ENCODE results near the gene DLG1.
"Not testable (repeated sequence)": the region's sequence is repeated elsewhere in the genome, so short reads cannot be mapped to it uniquely, and the experiment has no call there.

The DLG1 gene

DNA sequence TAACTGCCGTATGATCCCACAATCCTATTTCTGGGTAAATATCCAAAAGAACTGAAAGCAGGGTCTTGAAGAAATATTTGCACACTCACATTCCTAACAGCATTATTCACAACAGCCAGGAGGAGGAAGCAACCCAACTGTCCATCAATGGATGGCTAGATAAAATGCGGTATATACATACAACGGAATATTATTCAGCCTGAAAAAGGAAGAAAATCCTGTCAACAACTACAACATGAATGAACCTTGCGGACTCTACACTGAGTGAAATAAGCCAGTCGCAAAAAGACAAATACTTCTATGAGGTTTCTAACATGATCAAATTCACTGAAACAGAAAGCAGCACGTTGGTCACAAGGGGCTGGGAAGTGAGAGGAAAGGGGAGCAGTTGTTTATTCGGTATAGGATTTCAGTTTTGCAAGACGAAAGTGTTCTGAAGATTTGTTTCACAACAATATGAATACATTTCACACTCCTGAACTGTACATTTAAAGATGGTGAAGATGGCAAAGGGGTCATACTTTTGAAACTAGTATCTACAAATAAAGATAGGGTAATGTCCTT lies 6.2 kb downstream of the DLG1 start:
- FAIRE-seq = no peak
- no peak for DNase-seq (ENCODE audit: insufficient read length, low spot score)

DNA sequence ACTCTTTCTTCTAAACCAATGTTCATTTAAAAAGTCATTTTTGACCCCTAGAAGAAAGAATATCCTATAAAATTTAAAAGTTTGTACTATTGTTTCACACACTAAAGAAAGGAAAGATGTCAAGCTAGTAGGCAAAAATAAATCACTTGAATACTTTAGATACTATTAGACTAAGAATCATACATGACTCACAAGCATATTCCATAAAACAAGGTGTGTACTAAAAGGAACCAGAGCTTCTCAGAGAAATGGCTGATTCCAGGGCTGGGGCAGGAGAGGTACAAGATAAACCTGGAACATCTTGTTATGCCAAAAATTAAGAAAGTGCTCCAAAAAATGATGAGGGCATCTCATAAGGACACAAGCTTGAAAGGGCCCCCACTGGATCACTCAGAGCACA lies 8.7 kb downstream of the DLG1 start:
- no peak for FAIRE-seq
- no peak for DNase-seq (ENCODE audit: insufficient read length, low spot score)

DNA sequence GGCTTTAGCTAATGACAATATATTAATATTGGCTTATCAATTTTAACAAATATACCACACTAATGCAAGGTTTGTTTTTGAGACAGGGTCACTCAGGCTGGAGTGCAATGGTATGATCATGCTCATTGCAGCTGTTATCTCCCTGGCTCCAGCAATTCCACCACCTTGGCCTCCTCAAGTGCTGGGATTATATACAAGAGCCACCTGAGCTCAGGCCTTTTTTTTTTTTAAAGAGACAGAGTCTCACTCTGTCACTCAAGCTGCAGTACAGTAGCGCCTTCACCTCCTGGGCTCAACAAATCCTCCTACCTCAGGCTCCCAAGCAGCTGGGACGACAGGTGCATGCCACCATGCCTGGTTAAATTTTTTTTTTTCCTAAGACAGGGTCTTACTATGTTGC lies 11.7 kb downstream of the DLG1 start:
- FAIRE-seq = no peak
- DNase-seq (ENCODE audit: insufficient read length, low spot score) = no peak

DNA sequence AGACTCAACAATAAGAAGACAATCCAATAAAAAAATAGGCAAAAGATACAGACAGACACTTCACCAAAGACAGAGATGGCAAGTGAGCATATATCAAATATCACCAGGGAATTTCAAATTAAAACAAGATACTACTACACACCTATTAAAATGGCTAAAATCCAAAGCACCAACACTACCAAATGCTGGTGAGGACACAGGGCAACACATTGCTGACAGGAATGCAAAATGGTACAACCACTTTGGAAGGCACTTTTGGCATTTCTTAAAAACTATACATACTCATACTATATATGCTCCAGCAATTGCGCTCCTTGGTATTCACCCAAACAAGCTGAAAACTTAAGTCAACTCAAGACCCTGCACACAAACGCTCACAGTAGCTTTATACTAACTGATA lies 12.9 kb downstream of the DLG1 start:
- DNase-seq (ENCODE audit: insufficient read length, low spot score) = no peak
- FAIRE-seq = no peak

DNA sequence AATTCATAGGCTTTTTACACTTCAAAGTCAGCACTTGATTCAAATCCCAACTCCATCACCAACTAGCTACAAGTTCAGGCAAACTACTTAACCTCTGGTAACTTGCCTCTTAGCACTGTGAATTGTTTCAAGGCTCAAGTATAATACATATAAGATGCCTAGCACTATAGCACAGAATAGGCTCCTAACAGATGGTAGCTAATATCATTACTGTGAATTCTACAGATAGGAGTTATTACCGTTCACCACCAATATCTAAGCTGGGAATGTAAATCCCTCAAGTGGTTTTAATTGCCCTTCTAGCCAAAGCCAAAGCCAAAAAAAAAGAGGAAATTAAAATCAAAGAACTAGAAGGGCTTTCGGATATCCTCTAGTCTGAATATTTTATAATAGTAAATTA lies 15.4 kb downstream of the DLG1 start:
- no peak for DNase-seq (ENCODE audit: insufficient read length, low spot score)
- FAIRE-seq = no peak

DNA sequence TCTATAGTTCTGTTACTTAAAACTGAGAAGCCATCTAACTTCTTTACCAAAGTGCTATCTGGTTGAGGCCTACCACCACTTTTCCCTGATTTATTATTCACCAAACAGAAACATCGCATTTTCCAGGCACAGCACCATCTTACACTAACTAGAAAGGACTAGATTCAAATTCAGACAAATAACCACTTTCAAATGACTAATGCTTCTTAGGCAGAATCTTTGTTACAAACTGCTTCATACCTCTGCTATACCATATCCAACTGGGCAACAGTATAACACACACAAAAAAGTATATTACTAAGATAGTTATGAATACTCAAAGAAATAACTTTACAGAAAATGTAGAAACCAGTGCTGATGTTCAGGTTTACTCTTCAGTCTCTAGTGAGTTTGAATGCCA lies 16.6 kb downstream of the DLG1 start:
- DNase-seq (ENCODE audit: insufficient read length, low spot score) (no peak), FAIRE-seq (no peak)

DNA sequence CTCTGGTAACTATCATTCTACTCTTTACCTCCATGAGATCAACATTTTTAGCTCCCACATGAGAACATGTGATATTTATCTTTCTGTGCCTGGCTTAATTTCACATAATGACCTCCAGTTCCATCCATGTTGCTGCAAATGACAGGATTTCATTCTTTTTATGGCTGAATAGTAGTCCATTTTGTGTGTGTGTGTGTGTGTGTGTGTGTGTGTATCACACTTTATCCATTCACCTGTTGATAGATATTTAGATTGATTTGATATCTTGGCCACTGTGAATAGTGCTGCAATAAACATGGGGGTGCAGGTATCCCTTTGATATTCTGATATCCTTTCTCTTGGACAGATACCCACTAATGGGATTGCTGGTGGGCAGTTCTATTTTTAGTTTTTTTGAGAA lies 18.3 kb downstream of the DLG1 start:
- DNase-seq (ENCODE audit: insufficient read length, low spot score) = no peak
- no peak for FAIRE-seq

DNA sequence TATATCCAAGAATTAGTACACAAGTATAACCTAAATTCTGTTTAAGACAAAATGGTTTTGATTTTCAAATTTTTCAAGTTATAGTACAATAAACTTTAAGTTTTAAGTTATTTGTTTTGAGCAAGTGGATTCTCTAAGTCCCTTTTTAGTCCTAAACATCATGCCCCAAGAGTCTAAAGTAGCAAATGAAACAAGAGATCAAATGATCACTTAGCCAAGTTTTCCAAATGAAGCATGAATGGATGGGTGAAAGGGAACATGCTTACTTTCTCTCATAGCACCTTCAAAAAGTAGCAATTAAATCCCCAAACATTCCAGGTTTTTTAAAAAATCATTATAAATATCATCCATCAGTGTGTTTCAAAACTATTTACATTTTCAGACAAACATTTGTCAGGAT lies 19.5 kb downstream of the DLG1 start:
- no peak for DNase-seq (ENCODE audit: insufficient read length, low spot score)
- peak; percentile 4 for FAIRE-seq

DNA sequence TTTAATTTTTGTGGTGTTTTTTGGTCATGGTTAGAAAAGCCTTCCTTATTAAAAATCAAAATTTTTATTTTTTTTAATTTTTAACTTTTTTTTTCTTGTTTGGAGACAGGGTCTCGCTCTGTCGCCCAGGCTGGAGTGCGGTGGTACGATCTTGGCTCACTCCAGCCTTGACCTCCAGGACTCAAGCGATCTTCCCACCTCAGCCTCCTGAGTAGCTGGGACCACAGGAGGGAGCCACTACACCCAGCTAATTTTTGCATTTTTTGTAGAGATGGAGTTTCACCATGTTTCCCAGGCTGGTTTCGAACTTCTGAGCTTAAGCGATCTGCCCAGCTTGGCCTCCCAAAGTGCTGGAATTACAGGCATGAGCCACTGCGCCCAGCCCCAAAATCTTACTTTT lies 21.6 kb downstream of the DLG1 start:
- FAIRE-seq; DNase-seq (ENCODE audit: insufficient read length, low spot score): not testable (repeated sequence)

DNA sequence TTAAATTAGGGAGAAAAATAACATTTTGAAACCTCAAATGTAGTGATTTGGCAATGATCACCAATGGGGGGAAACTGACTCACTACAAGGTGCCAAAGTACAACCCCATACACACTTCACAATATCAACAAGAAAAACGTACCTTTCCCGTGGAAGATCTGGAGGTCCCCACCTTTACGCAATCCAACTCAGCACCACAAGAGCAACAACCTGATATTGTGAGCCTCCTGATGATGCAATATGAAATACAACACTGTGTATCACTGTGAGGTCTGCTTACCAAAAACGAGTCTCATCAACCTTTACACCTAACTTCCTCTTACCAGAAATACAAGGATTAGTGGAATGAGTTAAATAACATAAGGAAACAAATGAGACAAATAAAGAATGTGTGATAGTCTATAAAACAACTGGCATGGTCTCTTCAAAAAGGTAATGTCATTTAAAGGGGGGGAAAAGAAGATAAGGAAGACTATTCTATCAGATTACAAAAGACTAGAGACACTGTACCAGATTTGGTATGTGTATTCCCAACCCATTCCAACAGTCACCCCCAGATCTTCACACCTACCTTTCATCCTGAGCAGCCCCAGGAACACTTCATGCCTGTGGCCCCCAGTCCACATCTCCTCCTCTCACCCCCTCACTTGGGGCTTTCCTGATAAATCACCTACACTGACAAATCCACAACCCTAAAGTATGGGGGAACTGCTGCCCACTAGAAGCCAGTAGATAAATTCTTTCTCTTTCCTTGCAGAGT lies 27.7 kb downstream of the DLG1 start:
- no peak for FAIRE-seq
- DNase-seq (ENCODE audit: insufficient read length, low spot score) = no peak

DNA sequence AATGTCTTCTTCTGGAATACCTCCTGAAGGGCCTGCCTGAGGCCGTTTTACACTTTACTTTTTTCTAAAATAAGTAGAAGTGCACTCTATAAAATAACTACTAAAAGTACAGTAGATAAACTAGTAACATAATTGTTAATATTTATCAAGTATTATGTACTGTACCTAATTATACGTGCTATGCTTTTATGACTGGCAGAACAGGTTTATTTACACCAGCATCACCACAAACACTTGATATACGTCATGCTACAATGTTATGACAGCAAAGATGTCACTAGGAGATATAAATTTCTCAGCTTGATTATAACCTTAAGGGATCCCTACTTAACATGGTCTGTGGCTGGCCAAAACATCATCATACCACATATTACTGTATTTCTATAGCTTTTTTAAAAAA lies 29.4 kb downstream of the DLG1 start:
- FAIRE-seq = no peak
- no peak for DNase-seq (ENCODE audit: insufficient read length, low spot score)

DNA sequence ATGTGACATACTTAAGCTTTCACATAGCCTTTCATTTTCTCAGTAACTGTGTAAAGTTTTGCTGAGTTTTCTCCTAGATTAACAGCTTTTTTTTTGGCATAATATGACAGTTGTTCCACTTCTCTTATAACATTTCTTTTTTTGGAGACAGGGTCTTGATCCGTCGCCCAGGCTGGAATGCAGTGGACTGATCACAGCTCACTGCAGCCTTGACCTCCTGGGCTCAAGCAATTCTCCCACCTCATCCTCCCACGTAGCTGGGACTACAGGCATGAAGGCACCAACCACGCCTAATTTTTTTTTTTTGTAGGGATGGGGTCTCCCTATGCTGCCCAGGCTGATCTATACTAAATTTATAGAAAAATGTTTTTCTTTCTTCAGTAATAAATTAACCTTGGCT lies 30.1 kb downstream of the DLG1 start:
- FAIRE-seq (no peak), DNase-seq (ENCODE audit: insufficient read length, low spot score) (no peak)

DNA sequence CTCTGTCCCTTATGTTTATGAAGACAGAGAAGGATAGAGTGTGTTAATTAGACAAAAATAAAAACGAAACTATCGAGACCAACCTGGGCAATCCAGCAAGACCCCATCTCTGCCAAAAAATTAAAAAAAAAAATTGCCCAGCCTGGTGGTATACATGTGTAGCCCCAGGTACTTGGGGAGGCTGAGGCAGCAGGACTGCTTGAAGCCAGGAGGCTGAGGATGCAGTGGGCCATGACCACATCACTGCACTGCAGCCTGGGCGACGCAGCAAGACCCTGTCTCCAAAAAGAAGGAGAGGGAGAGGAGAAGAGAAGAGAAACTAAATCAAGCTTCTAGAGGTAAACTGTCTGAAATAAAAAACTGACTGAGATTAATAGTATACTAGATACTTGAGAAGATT lies 32.1 kb downstream of the DLG1 start:
- no peak for FAIRE-seq
- no peak for DNase-seq (ENCODE audit: insufficient read length, low spot score)

DNA sequence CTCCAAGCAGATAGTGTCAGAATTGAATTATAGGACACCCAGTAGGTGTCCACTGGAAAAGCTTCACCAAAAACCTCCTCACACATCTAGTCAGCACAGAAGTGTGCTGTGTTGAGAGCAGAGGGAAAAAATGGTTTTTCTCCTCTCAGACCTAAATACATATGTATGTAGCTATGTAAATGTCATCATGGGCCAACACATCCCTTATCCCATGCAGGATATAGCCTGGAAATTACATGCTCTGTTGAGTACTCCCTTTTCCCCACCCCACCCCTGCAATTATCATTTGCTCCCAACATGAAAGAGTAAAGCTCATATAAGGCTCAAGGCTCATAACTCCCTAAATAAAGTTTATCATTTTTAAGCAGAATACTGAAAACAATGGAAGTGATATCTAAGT lies 35.7 kb downstream of the DLG1 start:
- DNase-seq (ENCODE audit: insufficient read length, low spot score) (no peak), FAIRE-seq (no peak)

DNA sequence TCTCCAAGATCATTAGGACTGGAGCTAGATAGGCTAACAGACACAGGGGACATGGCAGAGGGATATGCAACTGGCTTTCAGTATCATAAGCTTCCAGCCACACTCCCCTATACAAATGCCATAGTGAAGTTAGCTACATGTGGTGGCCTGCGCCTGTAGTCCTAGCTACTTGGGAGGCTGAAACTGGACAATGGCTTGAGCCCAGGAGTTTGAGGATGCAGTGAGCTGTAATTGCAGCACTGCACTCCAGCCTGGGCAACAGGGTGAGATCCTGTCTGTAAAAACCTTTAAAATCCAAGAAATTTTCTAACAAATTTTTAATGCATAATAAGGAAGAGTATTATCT lies 37.3 kb downstream of the DLG1 start:
- FAIRE-seq (no peak), DNase-seq (ENCODE audit: insufficient read length, low spot score) (no peak)

DNA sequence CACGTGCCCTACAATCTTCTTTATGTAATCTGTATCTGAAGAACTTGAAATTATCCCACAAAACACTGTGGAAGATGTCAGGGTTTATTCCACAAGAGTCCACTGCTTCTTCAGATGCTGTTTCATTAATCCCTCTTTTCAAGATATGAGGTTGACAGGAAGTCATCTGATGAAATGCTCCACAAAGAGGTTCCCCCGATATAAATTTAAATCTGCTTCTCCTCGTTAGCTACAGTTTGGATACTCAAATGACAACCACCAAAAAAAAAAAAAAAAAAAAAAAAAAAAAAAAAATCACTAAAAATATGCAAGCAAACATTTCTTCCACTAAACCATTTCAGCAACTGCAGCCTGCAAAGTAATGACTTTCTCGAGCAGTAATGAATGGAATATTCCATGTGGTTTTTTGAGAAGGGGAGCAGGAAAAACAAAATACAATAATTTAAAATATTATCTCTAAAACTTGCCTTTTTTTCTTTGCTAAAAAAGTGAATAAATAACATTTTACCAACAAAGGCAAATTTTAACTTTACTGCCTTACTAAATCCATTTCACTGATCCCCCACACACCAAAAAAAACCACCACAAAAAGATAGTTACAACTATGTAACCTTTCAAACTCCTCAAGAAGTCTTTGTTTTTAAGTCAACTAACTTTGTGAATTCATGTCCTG lies 37.8 kb downstream of the DLG1 start:
- no peak for DNase-seq (ENCODE audit: insufficient read length, low spot score)
- no peak for FAIRE-seq

DNA sequence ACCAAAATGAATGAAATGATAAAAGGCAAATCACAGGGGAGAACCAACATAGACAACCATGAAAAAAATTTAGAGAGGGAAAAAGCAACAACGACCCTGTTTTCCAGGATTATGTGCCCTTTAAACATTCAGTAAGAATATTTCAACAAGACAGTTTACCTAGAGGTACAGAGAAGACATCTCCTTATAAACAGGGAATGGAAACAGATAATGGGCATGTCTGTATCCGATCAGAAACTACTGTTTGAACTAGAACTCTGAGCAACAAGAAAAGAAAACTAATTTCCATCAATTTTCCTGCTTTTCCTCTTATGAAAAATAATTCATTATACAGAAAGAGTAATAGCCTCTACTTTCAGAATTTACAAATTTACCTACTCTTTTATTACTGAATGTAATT lies 39.3 kb downstream of the DLG1 start:
- FAIRE-seq = no peak

DNA sequence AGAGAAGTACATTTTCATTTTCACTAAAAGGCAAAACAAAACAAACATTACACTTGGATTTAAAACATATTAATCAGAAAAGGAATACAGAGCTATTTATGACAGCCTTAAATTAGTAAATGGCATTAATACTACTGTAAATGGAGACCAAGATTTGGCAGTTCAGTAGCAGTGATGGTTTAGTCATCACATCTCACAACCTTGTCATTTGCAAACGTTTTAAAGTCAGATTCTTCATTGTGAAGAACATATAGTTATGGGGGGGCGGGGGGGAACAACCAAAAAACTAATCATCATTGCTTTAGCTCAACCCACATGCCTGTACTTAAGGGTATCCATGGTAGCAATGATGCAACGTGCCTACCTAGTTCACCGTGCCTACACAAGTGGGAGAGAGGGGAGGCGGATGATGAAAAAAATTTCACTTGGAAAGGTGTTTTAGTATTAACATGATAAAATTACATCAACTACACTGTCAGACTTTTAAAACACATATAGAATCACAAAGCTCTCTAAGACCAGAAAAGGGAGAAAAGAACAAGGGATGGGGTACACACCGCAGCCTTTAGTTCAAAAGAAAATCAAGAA lies 40.1 kb downstream of the DLG1 start:
- no peak for FAIRE-seq
- DNase-seq (ENCODE audit: insufficient read length, low spot score) = no peak

More for the DNA sequence above, 39.3 kb downstream of the DLG1 start:
- no peak for DNase-seq (ENCODE audit: insufficient read length, low spot score)

DNA sequence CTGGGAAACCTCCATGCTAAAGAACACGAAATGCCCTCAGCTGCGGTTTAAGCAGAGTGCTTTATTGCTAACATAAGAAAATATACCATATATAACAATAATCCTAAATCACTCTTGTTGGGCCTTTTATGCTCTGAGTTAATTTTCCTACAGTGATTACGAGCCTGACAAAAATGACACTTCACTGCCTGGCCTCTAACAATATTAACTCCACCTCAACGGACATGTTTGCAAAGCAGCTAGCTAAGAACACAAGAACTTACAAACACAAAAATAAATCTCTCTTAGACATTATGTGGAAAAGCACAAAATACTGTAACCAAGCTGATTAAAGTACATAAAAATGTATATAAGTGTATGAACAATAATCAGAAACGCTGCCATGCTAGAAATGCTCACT lies 40.7 kb downstream of the DLG1 start:
- FAIRE-seq (no peak), DNase-seq (ENCODE audit: insufficient read length, low spot score) (no peak)

DNA sequence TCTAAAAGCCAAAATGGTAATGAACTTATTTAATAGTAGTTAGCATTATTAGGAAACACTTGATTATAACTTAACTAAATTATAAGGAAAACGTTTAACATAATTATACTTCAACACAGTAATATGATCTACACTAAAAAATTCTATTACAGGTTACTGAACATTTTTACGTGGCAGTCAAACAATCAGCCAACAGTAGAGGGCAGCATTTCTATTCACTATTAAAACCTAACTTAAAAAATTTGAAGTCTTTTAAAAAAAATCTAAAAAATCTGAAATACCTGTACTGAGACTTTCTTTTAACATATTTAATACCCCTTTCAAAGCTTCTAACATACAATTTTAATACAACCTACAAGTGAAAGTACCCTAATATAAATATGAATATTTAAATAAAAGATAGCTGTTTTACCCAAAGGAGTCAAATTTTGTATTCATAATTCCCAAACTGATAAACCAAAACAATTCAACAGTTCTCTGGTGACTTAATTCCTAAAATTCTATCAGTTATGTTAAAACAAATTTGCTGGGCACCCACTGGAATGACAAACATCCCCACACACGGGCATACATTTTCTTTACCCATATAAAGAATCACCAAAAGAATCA lies 41.5 kb downstream of the DLG1 start:
- DNase-seq (ENCODE audit: insufficient read length, low spot score) (no peak), FAIRE-seq (no peak)

DNA sequence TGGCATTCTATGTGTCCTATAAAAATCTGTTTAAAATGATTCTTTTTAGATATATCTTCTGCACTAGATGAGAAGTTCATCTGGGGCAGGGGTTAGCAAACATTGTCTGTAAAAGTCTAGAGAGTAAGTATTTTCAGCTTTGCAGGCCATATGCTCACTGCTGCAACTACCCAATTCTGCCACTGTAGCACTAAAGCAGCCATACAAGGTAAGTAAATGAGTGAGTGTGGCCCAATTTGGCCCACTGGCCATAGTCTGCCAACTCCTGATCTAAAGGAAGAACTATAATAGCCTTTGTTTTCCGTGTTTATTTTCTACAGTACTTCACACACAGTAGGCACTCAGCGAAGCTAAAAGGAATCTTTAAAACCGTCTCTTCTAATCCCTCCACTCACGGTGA lies 42.3 kb downstream of the DLG1 start:
- DNase-seq (ENCODE audit: insufficient read length, low spot score) = no peak
- no peak for FAIRE-seq
